A549 (cell line): Measurements from ENCODE around the gene FGGY. TPM values are rescaled to one million over a fixed set of nuclear protein-coding genes. Genes with fewer than 3 reads are reported as not detected.

Source experiments
- ATAC-seq, 2 experiments: fragments of 200-7000 bp in 1 of 2; fragments of >200 bp in 1 of 2; cut with Nextera tagmentation in 1 of 2; cut with Tn5 transposase in 1 of 2; 3 replicates each; pipeline versions ENCODE4 v1.8.0 to v1.9.1; 2018 to 2020; ENCODE audit warnings: mild to moderate bottlenecking in 1 of 2, moderate library complexity in 1 of 2
- CTCF ChIA-PET: fragments of 300-600 bp; sonication (Branson Sonifier 250); formaldehyde crosslinking; extraction: SDS; loops from one replicate; lab custom pipeline; 2021; ENCODE audit warnings: antibody characterized with exemption, inconsistent platforms; lab: Yijun Ruan, JAX
- POLR2A ChIA-PET: fragments of 350-600 bp; formaldehyde crosslinking; extraction: SDS; loops from one replicate; lab custom pipeline; 2021; ENCODE audit warnings: antibody characterized with exemption, inconsistent platforms; lab: Yijun Ruan, JAX
- DNase-seq, 2 experiments: peaks; one replicate each; pipeline versions ENCODE4 v3.0.0 to v3.0.0-alpha.2; 2011 to 2016; ENCODE audit warnings: low read depth in 1 of 2, low spot score in 1 of 2
- FAIRE-seq: peaks from 2 replicates; lab custom pipeline; 2011; peaks lifted over from hg19 to GRCh38; lab: Jason Lieb, UNC
- H3K27ac ChIP-seq, 2 experiments: fragments of >200 bp; sonication (Bioruptor Twin); formaldehyde crosslinking; 3 replicates each; pipeline ENCODE4 v1.5.1; 2016 to 2017
- H3K4me1 ChIP-seq: fragments of >200 bp; sonication (Bioruptor Twin); formaldehyde crosslinking; 3 replicates; pipeline ENCODE4 v1.6.1; 2016
- H3K4me2 ChIP-seq: fragments of >200 bp; sonication (Bioruptor Twin); formaldehyde crosslinking; 3 replicates; pipeline ENCODE4 v1.6.1; 2016
- H3K4me3 ChIP-seq: fragments of >200 bp; sonication (Bioruptor Twin); formaldehyde crosslinking; 3 replicates; pipeline ENCODE4 v1.5.1; 2016
- H3K9me3 ChIP-seq: fragments of >200 bp; sonication (Bioruptor Twin); formaldehyde crosslinking; 3 replicates; pipeline ENCODE4 v1.6.1; 2016
- CBX8 ChIP-seq: fragments of 200-600 bp; sonication (generic); IDR thresholded peaks from 2 replicates; pipeline ENCODE4 v1.6.1; 2016
- CEBPB ChIP-seq, 2 experiments: fragments of >200 bp in 1 of 2; sonication (Bioruptor Twin) in 1 of 2; formaldehyde crosslinking in 1 of 2; IDR thresholded peaks; 2 replicates each; pipeline ENCODE4 v1.6.1; 2012 to 2016
- EHF ChIP-seq: fragments of 250-450 bp; sonication (Bioruptor Pico); IDR thresholded peaks from 2 replicates; pipeline ENCODE4 v1.5.0; 2020; ENCODE audit warnings: mild to moderate bottlenecking
- EHMT2 ChIP-seq: fragments of 200-600 bp; sonication (generic); IDR thresholded peaks from 2 replicates; pipeline ENCODE4 v1.6.1; 2016; ENCODE audit warnings: antibody characterized with exemption, low read depth, mild to moderate bottlenecking, moderate library complexity
- EP300 ChIP-seq, 2 experiments: fragments of >200 bp; sonication (Bioruptor Twin); formaldehyde crosslinking; IDR thresholded peaks; 2 replicates in 1 of 2; 3 replicates in 1 of 2; pipeline ENCODE4 v1.6.1; 2016 to 2017
- FOSB ChIP-seq: fragments of 250-450 bp; sonication (Bioruptor Pico); IDR thresholded peaks from 2 replicates; pipeline ENCODE4 v1.5.0; 2020; ENCODE audit warnings: mild to moderate bottlenecking, moderate library complexity
- FOSL2 ChIP-seq, 2 experiments: fragments of 450-650 bp in 1 of 2; fragments of >200 bp in 1 of 2; sonication (Bioruptor Twin) in 1 of 2; formaldehyde crosslinking; IDR thresholded peaks; 2 replicates each; pipeline versions ENCODE4 v1.5.0 to v1.6.1; 2016 to 2020; ENCODE audit warnings: mild to moderate bottlenecking in 1 of 2, moderate library complexity in 1 of 2
- FOXS1 ChIP-seq: fragments of 250-450 bp; sonication (Bioruptor Pico); IDR thresholded peaks from 2 replicates; pipeline ENCODE4 v1.5.0; 2020; ENCODE audit warnings: mild to moderate bottlenecking, moderate library complexity
- HDAC2 ChIP-seq: fragments of 200-600 bp; sonication (generic); IDR thresholded peaks from 2 replicates; pipeline ENCODE4 v1.6.1; 2016
- HEYL ChIP-seq: fragments of 250-450 bp; sonication (Bioruptor Pico); IDR thresholded peaks from 2 replicates; pipeline ENCODE4 v1.8.0; 2021; ENCODE audit warnings: mild to moderate bottlenecking, moderate library complexity
- HMGXB4 ChIP-seq: fragments of 250-450 bp; sonication (Bioruptor Pico); IDR thresholded peaks from 2 replicates; pipeline ENCODE4 v1.5.0; 2021; ENCODE audit warnings: mild to moderate bottlenecking, moderate library complexity, borderline replicate concordance
- JUN ChIP-seq, 2 experiments: fragments of >200 bp; sonication (Bioruptor Twin); formaldehyde crosslinking; IDR thresholded peaks; 2 replicates in 1 of 2; 3 replicates in 1 of 2; pipeline ENCODE4 v1.6.1; 2016 to 2017
- JUNB ChIP-seq: fragments of >200 bp; sonication (Bioruptor Twin); formaldehyde crosslinking; IDR thresholded peaks from 2 replicates; pipeline ENCODE4 v1.6.1; 2016
- MAFK ChIP-seq: fragments of 450-650 bp; IDR thresholded peaks from 2 replicates; pipeline ENCODE4 v1.6.1; 2014; ENCODE audit not compliant: partially characterized antibody
- MAX ChIP-seq: IDR thresholded peaks from 2 replicates; pipeline ENCODE4 v1.6.1; 2012
- MAZ ChIP-seq: fragments of 150-350 bp; IDR thresholded peaks from 2 replicates; pipeline ENCODE4 v1.6.1; 2014; ENCODE audit warnings: antibody characterized with exemption, low read depth, low read length, borderline replicate concordance
- NR3C1 ChIP-seq: fragments of >200 bp; sonication (Bioruptor Twin); formaldehyde crosslinking; IDR thresholded peaks from 3 replicates; pipeline ENCODE4 v1.6.1; 2017
- POLR2A ChIP-seq: IDR thresholded peaks from 2 replicates; pipeline ENCODE4 v1.6.1; 2012; ENCODE audit warnings: mild to moderate bottlenecking, low read length
- RARB ChIP-seq: fragments of 250-450 bp; sonication (Bioruptor Pico); IDR thresholded peaks from 2 replicates; pipeline ENCODE4 v1.8.0; 2021; ENCODE audit warnings: mild to moderate bottlenecking, moderate library complexity
- RFX5 ChIP-seq: fragments of 450-650 bp; IDR thresholded peaks from 2 replicates; pipeline ENCODE4 v1.7.1; 2014; ENCODE audit warnings: antibody characterized with exemption, mild to moderate bottlenecking, moderate library complexity
- RNF2 ChIP-seq: fragments of 200-600 bp; sonication (generic); IDR thresholded peaks from 2 replicates; pipeline ENCODE4 v1.6.1; 2016; ENCODE audit warnings: low read depth, mild to moderate bottlenecking, antibody characterized with exemption, moderate library complexity, borderline replicate concordance
- TFCP2L1 ChIP-seq: fragments of 250-450 bp; sonication (Bioruptor Pico); IDR thresholded peaks from 2 replicates; pipeline ENCODE4 v1.5.0; 2021; ENCODE audit warnings: mild to moderate bottlenecking
- TP53 ChIP-seq: fragments of 250-450 bp; sonication (Bioruptor Pico); IDR thresholded peaks from 2 replicates; pipeline ENCODE4 v1.5.0; 2021; ENCODE audit warnings: mild to moderate bottlenecking, moderate library complexity
- USF2 ChIP-seq: fragments of 450-650 bp; IDR thresholded peaks from 2 replicates; pipeline ENCODE4 v1.6.1; 2014; ENCODE audit warnings: antibody characterized with exemption
- ZC3H11A ChIP-seq: fragments of 450-650 bp; IDR thresholded peaks from 2 replicates; pipeline ENCODE4 v1.6.1; 2014; ENCODE audit warnings: antibody characterized with exemption, mild to moderate bottlenecking
- ZNF302 ChIP-seq: fragments of 250-450 bp; sonication (Bioruptor Pico); IDR thresholded peaks from 2 replicates; pipeline ENCODE4 v1.9.0; 2021; ENCODE audit warnings: inconsistent platforms, mild to moderate bottlenecking, moderate library complexity
- ZSCAN20 ChIP-seq: fragments of 250-450 bp; sonication (Bioruptor Pico); IDR thresholded peaks from 2 replicates; pipeline ENCODE4 v1.8.0; 2022; ENCODE audit warnings: mild to moderate bottlenecking, moderate library complexity
- WGBS: methylation state at CpG from one replicate; pipeline ENCODE4 v1.1.6; 2017; ENCODE audit errors: missing lambda C conversion rate; 5-methylcytosine and 5-hydroxymethylcytosine counted together
- polyA plus RNA-seq, 4 experiments: library from polyadenylated mRNA; depleted of rRNA in 3 of 4; stranded (reverse); fragments of >200 nt; fragmentation: RNase III in 1 of 4; extraction: RNeasy Plus Mini Kit Qiagen cat#74134 plus additional on column Dnase treatment in 1 of 4; gene quantifications; 2 replicates in 3 of 4; 3 replicates in 1 of 4; pipeline ENCODE4 v1.2.3, GENCODE V29; 2011 to 2017
- TF ChIP-seq, protein P1 (sequence below): IDR thresholded peaks from 2 replicates; pipeline ENCODE4 v1.6.1; 2012; ENCODE audit warnings: low read depth, borderline replicate concordance
- TF ChIP-seq, protein P2 (sequence below): fragments of 200-600 bp; sonication (generic); IDR thresholded peaks from 2 replicates; pipeline ENCODE4 v1.6.1; 2016; ENCODE audit warnings: antibody characterized with exemption, mild to moderate bottlenecking, moderate library complexity
- TF ChIP-seq, protein P3 (sequence below): fragments of 150-350 bp; IDR thresholded peaks from 2 replicates; pipeline ENCODE4 v1.6.1; 2014; ENCODE audit warnings: low read depth, mild to moderate bottlenecking, low read length

FGGY gene
- polyA plus RNA-seq, 2 of the 4 experiments (the other 2 are of a cell fraction): 2.9 to 4.8 TPM

GRCh38 chr1:59688976-59689375 is 392.1 kb downstream of the FGGY start:
- no peaks in the 10 kb centered on the region for H3K9me3 ChIP-seq
- 83% methylated on average over 5 of the region's 5 CpGs for WGBS
- CTCF ChIA-PET: interaction anchor here (1.2 kb wide), 1 partner anchor 11 kb away, joined by 4 read pairs; no protein-coding TSS in a partner anchor
- no peak for DNase-seq
- TF ChIP-seq ZNF302 (no peak), ZSCAN20 (CRISPR knock-in tag) (no peak), TFCP2L1 (CRISPR knock-in tag) (no peak), EHF (no peak), JUNB (no peak), CBX8 (no peak), RARB (CRISPR knock-in tag) (no peak), HEYL (CRISPR knock-in tag) (no peak), RFX5 (no peak), JUN (IDR thresholded peaks at IDR 0.05) (no peak), EHMT2 (no peak), TP53 (no peak), HMGXB4 (CRISPR knock-in tag) (no peak), MAZ (no peak), HDAC2 (no peak), FOXS1 (CRISPR knock-in tag) (no peak), USF2 (no peak), FOSL2 (IDR thresholded peaks at IDR 0.05) (no peak), FOSL2 (CRISPR knock-in tag; IDR thresholded peaks at IDR 0.05) (no peak), POLR2A (no peak)
- no peak for FAIRE-seq
- ATAC-seq: no peak
- no peak overlapping the region for H3K4me2 ChIP-seq
- no peaks in the 10 kb centered on the region for H3K4me1 ChIP-seq
- H3K27ac ChIP-seq: no peak overlapping the region
- H3K4me3 ChIP-seq: no peak overlapping the region
- POLR2A ChIA-PET: no interaction called here

DNA sequence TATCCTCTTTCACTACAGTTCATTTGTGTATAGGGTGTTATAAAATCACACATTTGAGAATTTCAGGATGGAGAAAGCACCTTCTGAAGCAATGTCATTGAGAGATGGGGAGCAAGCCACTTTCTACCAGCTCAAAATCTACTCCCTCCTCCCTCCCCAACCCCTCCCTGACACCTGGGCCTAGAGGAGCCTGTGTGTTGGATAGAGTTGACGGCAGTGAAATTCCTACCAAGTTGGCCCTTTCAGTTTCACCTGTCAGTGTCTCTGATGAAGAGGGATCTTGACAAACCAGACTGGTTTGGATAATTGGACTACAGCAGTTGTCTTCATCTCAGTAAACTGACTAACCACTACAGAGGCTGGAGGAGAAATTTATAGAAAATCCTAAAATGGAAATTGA is 392.8 kb downstream of the FGGY start:
- no peaks in the 10 kb centered on the region for H3K4me1 ChIP-seq
- no peak for DNase-seq
- no peak for FAIRE-seq
- H3K9me3 ChIP-seq: no peaks in the 10 kb centered on the region
- H3K27ac ChIP-seq: no peak overlapping the region
- ATAC-seq: no peak
- ChIA-PET CTCF (interaction anchor here (1.2 to 1.9 kb wide), 2 partner anchors 10 to 12 kb away, joined by 4 to 9 read pairs; no protein-coding TSS in a partner anchor), POLR2A (no interaction called here)
- WGBS: 90% methylated on average over 1 of the region's 1 CpG
- no peak overlapping the region for H3K4me3 ChIP-seq
- no peak overlapping the region for H3K4me2 ChIP-seq
- TF ChIP-seq ZSCAN20 (CRISPR knock-in tag): no peak
- no peak for TF ChIP-seq NR3C1
- TF ChIP-seq, protein P1, sequence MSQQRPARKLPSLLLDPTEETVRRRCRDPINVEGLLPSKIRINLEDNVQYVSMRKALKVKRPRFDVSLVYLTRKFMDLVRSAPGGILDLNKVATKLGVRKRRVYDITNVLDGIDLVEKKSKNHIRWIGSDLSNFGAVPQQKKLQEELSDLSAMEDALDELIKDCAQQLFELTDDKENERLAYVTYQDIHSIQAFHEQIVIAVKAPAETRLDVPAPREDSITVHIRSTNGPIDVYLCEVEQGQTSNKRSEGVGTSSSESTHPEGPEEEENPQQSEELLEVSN: no peak
- TF ChIP-seq HMGXB4 (CRISPR knock-in tag): no peak
- no peak for TF ChIP-seq RNF2
- TF ChIP-seq MAX: no peak
- no peak for TF ChIP-seq MAFK
- TF ChIP-seq JUN (IDR thresholded peaks at IDR 0.05): no peak
- TF ChIP-seq POLR2A: no peak
- no peak for TF ChIP-seq FOSB (CRISPR knock-in tag)
- TF ChIP-seq, protein P2, sequence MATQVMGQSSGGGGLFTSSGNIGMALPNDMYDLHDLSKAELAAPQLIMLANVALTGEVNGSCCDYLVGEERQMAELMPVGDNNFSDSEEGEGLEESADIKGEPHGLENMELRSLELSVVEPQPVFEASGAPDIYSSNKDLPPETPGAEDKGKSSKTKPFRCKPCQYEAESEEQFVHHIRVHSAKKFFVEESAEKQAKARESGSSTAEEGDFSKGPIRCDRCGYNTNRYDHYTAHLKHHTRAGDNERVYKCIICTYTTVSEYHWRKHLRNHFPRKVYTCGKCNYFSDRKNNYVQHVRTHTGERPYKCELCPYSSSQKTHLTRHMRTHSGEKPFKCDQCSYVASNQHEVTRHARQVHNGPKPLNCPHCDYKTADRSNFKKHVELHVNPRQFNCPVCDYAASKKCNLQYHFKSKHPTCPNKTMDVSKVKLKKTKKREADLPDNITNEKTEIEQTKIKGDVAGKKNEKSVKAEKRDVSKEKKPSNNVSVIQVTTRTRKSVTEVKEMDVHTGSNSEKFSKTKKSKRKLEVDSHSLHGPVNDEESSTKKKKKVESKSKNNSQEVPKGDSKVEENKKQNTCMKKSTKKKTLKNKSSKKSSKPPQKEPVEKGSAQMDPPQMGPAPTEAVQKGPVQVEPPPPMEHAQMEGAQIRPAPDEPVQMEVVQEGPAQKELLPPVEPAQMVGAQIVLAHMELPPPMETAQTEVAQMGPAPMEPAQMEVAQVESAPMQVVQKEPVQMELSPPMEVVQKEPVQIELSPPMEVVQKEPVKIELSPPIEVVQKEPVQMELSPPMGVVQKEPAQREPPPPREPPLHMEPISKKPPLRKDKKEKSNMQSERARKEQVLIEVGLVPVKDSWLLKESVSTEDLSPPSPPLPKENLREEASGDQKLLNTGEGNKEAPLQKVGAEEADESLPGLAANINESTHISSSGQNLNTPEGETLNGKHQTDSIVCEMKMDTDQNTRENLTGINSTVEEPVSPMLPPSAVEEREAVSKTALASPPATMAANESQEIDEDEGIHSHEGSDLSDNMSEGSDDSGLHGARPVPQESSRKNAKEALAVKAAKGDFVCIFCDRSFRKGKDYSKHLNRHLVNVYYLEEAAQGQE: no peak
- TF ChIP-seq CEBPB (IDR thresholded peaks at IDR 0.05): no peak
- TF ChIP-seq, protein P3, sequence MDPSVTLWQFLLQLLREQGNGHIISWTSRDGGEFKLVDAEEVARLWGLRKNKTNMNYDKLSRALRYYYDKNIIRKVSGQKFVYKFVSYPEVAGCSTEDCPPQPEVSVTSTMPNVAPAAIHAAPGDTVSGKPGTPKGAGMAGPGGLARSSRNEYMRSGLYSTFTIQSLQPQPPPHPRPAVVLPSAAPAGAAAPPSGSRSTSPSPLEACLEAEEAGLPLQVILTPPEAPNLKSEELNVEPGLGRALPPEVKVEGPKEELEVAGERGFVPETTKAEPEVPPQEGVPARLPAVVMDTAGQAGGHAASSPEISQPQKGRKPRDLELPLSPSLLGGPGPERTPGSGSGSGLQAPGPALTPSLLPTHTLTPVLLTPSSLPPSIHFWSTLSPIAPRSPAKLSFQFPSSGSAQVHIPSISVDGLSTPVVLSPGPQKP: no peak
- no peak for TF ChIP-seq HDAC2
- no peak for TF ChIP-seq EP300 (IDR thresholded peaks at IDR 0.05)
- no peak for TF ChIP-seq ZC3H11A
